ENCODE measurements around the gene SMARCD1.

SMARCD1 gene

GRCh38 chr12:50069539-50069938 is 15.6 kb upstream of the SMARCD1 start:
- peaks cover 11% of the 10 kb centered on the region; the same call in 1 of the 2 replicates for H3K4me1 ChIP-seq (ENCODE audit: control insufficient read depth, insufficient read depth, low read length)
- H3K4me3 ChIP-seq (ENCODE audit: low read depth, low read length) = no peak overlapping the region
- no peaks in the 10 kb centered on the region for H3K27me3 ChIP-seq (ENCODE audit: control insufficient read depth, insufficient read depth, low read length)
- H3K36me3 ChIP-seq (ENCODE audit: control insufficient read depth, insufficient read depth, low read length) = no peaks in the 10 kb centered on the region
- H3K9ac ChIP-seq (ENCODE audit: low read depth, low read length) = no peak overlapping the region
- no peaks in the 10 kb centered on the region for H3K9me3 ChIP-seq (ENCODE audit: control insufficient read depth, insufficient read depth, low read length)
- H3K27ac ChIP-seq (ENCODE audit: low read depth, low read length) = no peak overlapping the region

- Histone ChIP-seq H3K9ac (ENCODE audit: low read depth, low read length) (no peak overlapping the region), H3K27me3 (ENCODE audit: control insufficient read depth, insufficient read depth, low read length) (no peaks in the 10 kb centered on the region), H3K4me1 (ENCODE audit: control insufficient read depth, insufficient read depth, low read length) (peaks cover 11% of the 10 kb centered on the region; the same call in 1 of the 2 replicates), H3K27ac (ENCODE audit: low read depth, low read length) (no peak overlapping the region), H3K9me3 (ENCODE audit: control insufficient read depth, insufficient read depth, low read length) (no peaks in the 10 kb centered on the region), H3K4me3 (ENCODE audit: low read depth, low read length) (no peak overlapping the region), H3K36me3 (ENCODE audit: control insufficient read depth, insufficient read depth, low read length) (no peaks in the 10 kb centered on the region)
Measured at GRCh38 chr12:50070314-50071060, 14.7 kb upstream of the SMARCD1 start.

- H3K9me3 ChIP-seq (ENCODE audit: control insufficient read depth, insufficient read depth, low read length) = no peaks in the 10 kb centered on the region
- H3K4me3 ChIP-seq (ENCODE audit: low read depth, low read length) = no peak overlapping the region
- H3K4me1 ChIP-seq (ENCODE audit: control insufficient read depth, insufficient read depth, low read length) = no peaks in the 10 kb centered on the region
- H3K9ac ChIP-seq (ENCODE audit: low read depth, low read length) = no peak overlapping the region
- H3K27ac ChIP-seq (ENCODE audit: low read depth, low read length) = no peak overlapping the region
- no peaks in the 10 kb centered on the region for H3K36me3 ChIP-seq (ENCODE audit: control insufficient read depth, insufficient read depth, low read length)
- H3K27me3 ChIP-seq (ENCODE audit: control insufficient read depth, insufficient read depth, low read length) = no peaks in the 10 kb centered on the region
Measured at GRCh38 chr12:50072198-50072907, 12.8 kb upstream of the SMARCD1 start.

GRCh38 chr12:50073206-50073605 is 11.9 kb upstream of the SMARCD1 start:
- no peak overlapping the region for H3K9ac ChIP-seq (ENCODE audit: low read depth, low read length)
- H3K9me3 ChIP-seq (ENCODE audit: control insufficient read depth, insufficient read depth, low read length) = no peaks in the 10 kb centered on the region
- no peak overlapping the region for H3K4me3 ChIP-seq (ENCODE audit: low read depth, low read length)
- H3K27ac ChIP-seq (ENCODE audit: low read depth, low read length) = no peak overlapping the region
- H3K4me1 ChIP-seq (ENCODE audit: control insufficient read depth, insufficient read depth, low read length) = no peaks in the 10 kb centered on the region
- H3K36me3 ChIP-seq (ENCODE audit: control insufficient read depth, insufficient read depth, low read length) = no peaks in the 10 kb centered on the region
- no peaks in the 10 kb centered on the region for H3K27me3 ChIP-seq (ENCODE audit: control insufficient read depth, insufficient read depth, low read length)

DNA sequence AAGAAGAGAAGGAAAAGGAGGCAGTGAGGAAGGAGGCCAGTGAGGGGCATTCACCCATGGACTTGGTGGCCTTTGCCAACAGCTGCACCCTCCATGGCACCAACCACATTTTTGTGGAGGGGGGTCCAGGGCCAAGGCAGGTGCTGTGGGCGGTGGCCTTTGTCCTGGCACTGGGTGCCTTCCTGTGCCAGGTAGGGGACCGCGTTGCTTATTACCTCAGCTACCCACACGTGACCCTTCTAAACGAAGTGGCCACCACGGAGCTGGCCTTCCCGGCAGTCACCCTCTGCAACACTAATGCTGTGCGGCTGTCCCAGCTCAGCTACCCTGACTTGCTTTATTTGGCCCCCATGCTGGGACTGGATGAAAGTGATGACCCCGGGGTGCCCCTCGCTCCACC is 11.4 kb upstream of the SMARCD1 start:
- Histone ChIP-seq H3K27me3 (ENCODE audit: control insufficient read depth, insufficient read depth, low read length) (no peaks in the 10 kb centered on the region), H3K9ac (ENCODE audit: low read depth, low read length) (no peak overlapping the region), H3K36me3 (ENCODE audit: control insufficient read depth, insufficient read depth, low read length) (no peaks in the 10 kb centered on the region), H3K9me3 (ENCODE audit: control insufficient read depth, insufficient read depth, low read length) (no peaks in the 10 kb centered on the region), H3K27ac (ENCODE audit: low read depth, low read length) (no peak overlapping the region), H3K4me3 (ENCODE audit: low read depth, low read length) (no peak overlapping the region), H3K4me1 (ENCODE audit: control insufficient read depth, insufficient read depth, low read length) (no peaks in the 10 kb centered on the region)

DNA sequence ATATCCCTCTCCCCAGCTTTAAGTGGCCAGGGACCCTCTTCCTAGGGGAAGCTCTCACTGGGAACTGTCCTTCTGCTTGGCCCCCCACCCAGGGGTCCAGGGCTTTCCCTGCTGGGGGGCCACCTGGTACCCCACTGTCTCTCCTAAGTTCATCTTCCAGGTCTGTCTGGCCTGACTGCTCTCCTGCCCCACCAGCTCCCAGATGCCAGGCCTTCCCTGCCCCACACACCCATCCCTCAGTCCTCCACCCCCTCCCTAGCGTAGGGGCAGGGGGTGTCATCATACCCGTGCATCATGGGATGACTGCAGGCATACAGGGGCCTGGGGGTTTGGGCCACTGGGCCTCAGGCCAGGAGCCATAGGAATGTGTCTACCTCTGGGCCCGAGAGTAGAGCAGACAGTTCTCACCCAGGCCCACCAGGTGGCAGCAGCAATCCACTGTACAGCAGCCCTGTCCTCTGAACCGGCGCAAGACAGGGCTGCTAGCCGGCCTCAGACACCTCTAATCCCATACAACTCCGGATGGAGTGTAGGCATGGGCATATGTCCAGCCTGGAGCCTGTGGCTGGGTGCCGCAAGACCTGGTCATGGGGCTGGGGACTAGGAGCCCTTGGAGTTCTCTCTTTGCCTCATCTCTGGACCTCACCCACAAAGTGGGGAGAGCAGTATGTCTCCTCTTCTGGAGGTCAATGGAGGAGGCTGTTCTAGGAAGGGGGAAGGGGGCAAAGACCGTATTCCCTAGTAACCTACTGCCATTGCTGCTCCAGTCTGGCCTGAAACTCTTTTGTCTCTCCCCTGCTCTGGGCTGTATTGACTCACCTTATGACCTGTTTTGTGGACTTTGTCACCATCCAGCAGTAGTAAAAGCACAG is 10.0 kb upstream of the SMARCD1 start:
- Histone ChIP-seq H3K27me3 (ENCODE audit: control insufficient read depth, insufficient read depth, low read length) (peaks cover 2% of the 10 kb centered on the region; the same call in 1 of the 2 replicates), H3K4me1 (ENCODE audit: control insufficient read depth, insufficient read depth, low read length) (no peaks in the 10 kb centered on the region), H3K9me3 (ENCODE audit: control insufficient read depth, insufficient read depth, low read length) (no peaks in the 10 kb centered on the region), H3K36me3 (ENCODE audit: control insufficient read depth, insufficient read depth, low read length) (no peaks in the 10 kb centered on the region), H3K4me3 (ENCODE audit: low read depth, low read length) (no peak overlapping the region), H3K9ac (ENCODE audit: low read depth, low read length) (no peak overlapping the region), H3K27ac (ENCODE audit: low read depth, low read length) (no peak overlapping the region)

DNA sequence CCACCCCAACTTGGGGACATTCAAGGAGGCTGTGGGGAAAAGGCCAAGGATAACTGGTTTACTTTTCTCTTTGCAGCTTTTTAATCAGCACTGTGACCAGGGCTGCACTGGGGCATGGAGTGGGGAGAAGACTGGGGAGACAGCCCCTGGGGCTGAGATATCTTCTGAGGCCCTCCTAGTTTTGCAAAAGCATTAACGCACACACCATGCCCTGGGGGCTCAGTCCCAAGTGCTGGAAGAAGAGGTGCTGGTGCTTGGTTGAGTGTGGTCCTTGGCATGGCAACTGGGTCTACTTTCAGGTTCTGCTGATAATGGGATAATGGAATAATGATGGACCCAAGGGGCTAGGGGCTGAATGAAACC is 9.4 kb upstream of the SMARCD1 start:
- Histone ChIP-seq H3K9me3 (ENCODE audit: control insufficient read depth, insufficient read depth, low read length) (no peaks in the 10 kb centered on the region), H3K27me3 (ENCODE audit: control insufficient read depth, insufficient read depth, low read length) (peaks cover 9% of the 10 kb centered on the region), H3K9ac (ENCODE audit: low read depth, low read length) (no peak overlapping the region), H3K4me3 (ENCODE audit: low read depth, low read length) (no peak overlapping the region), H3K27ac (ENCODE audit: low read depth, low read length) (no peak overlapping the region), H3K36me3 (ENCODE audit: control insufficient read depth, insufficient read depth, low read length) (no peaks in the 10 kb centered on the region), H3K4me1 (ENCODE audit: control insufficient read depth, insufficient read depth, low read length) (no peaks in the 10 kb centered on the region)

- H3K4me1 ChIP-seq (ENCODE audit: control insufficient read depth, insufficient read depth, low read length) = no peaks in the 10 kb centered on the region
- H3K9ac ChIP-seq (ENCODE audit: low read depth, low read length) = no peak overlapping the region
- no peaks in the 10 kb centered on the region for H3K36me3 ChIP-seq (ENCODE audit: control insufficient read depth, insufficient read depth, low read length)
- no peak overlapping the region for H3K4me3 ChIP-seq (ENCODE audit: low read depth, low read length)
- H3K27me3 ChIP-seq (ENCODE audit: control insufficient read depth, insufficient read depth, low read length) = peaks cover 17% of the 10 kb centered on the region
- no peak overlapping the region for H3K27ac ChIP-seq (ENCODE audit: low read depth, low read length)
- H3K9me3 ChIP-seq (ENCODE audit: control insufficient read depth, insufficient read depth, low read length) = no peaks in the 10 kb centered on the region
Measured at GRCh38 chr12:50077099-50077498, 8.0 kb upstream of the SMARCD1 start.

DNA sequence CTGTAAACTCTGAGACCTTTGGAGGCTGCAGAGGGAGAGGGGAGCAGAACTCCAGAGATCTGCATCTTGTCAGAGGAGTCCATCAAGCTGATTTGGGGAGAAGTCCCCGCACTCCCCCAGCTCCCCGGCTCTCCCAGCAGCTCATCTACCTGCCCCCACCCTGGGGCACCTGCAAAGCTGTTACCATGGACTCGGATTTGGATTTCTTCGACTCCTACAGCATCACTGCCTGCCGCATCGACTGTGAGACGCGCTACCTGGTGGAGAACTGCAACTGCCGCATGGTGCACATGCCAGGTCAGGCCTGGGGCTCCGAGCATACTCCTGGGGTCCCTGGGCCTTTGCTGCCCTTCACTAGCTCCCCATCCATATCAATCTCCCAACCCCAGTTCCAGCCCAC is 6.9 kb upstream of the SMARCD1 start:
- Histone ChIP-seq H3K27me3 (ENCODE audit: control insufficient read depth, insufficient read depth, low read length) (peaks cover 17% of the 10 kb centered on the region), H3K9me3 (ENCODE audit: control insufficient read depth, insufficient read depth, low read length) (no peaks in the 10 kb centered on the region), H3K27ac (ENCODE audit: low read depth, low read length) (no peak overlapping the region), H3K4me1 (ENCODE audit: control insufficient read depth, insufficient read depth, low read length) (no peaks in the 10 kb centered on the region), H3K9ac (ENCODE audit: low read depth, low read length) (no peak overlapping the region), H3K4me3 (ENCODE audit: low read depth, low read length) (no peak overlapping the region), H3K36me3 (ENCODE audit: control insufficient read depth, insufficient read depth, low read length) (no peaks in the 10 kb centered on the region)

GRCh38 chr12:50079771-50080170 is 5.4 kb upstream of the SMARCD1 start:
- H3K9ac ChIP-seq (ENCODE audit: low read depth, low read length) = no peak overlapping the region
- H3K36me3 ChIP-seq (ENCODE audit: control insufficient read depth, insufficient read depth, low read length) = no peaks in the 10 kb centered on the region
- H3K9me3 ChIP-seq (ENCODE audit: control insufficient read depth, insufficient read depth, low read length) = no peaks in the 10 kb centered on the region
- peaks cover 17% of the 10 kb centered on the region for H3K27me3 ChIP-seq (ENCODE audit: control insufficient read depth, insufficient read depth, low read length)
- H3K4me3 ChIP-seq (ENCODE audit: low read depth, low read length) = no peak overlapping the region
- no peak overlapping the region for H3K27ac ChIP-seq (ENCODE audit: low read depth, low read length)
- no peaks in the 10 kb centered on the region for H3K4me1 ChIP-seq (ENCODE audit: control insufficient read depth, insufficient read depth, low read length)

Measured in HUES48 (cell line).